ENCODE data around the gene BICRA.
A peak's percentile ranks its signal among the peaks of the same experiment; 100 is the strongest.
"Not testable (repeated sequence)": the region's sequence is repeated elsewhere in the genome, so short reads cannot be mapped to it uniquely, and the experiment has no call there.

The BICRA gene

GRCh38 chr19:47694466-47695273, 85.7 kb downstream of the BICRA start:
- DNase-seq: no peak

- DNase-seq: no peak
Observed at GRCh38 chr19:47695533-47696262, 86.8 kb downstream of the BICRA start.

- DNase-seq: no peak
Observed at GRCh38 chr19:47696635-47697034, 87.7 kb downstream of the BICRA start.

GRCh38 chr19:47697863-47698609, 89.1 kb downstream of the BICRA start:
- DNase-seq: peak; percentile 44

DNA sequence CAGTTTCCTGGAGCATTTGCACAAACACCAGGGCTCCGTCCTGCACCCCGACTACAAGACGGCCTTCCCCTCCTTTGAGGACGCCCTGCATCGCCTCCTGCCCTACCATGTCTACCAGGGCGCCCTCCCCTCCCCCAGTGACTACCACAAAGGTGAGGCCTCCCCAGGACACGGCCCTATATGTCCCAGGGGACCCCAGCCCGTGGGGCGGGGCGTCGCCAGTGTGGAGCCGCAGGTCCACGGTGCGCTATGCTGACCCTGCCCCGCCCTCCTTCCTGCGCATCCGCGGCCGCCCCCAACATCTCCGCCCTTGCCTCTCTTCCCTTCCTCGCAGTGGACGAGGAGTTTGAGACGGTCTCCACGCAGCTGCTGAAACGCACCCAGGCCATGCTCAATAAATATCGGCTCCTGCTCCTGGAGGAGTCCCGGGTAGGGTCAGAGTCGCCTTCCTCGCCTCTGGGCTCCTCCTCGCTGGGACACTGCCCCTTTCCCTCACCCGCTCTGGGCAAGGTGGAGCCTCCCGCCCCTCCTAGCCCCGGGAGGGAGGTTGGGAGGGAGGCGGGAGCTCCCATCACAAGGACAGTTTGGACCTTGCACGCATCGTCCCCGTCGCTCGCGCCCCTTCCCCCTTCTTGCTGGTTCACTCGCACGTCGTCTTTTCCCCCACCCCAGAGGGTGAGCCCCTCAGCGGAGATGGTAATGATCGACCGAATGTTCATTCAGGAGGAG, 89.9 kb downstream of the BICRA start:
- no peak for DNase-seq

GRCh38 chr19:47699360-47699917, 90.5 kb downstream of the BICRA start:
- peak; percentile 62 for DNase-seq

DNA sequence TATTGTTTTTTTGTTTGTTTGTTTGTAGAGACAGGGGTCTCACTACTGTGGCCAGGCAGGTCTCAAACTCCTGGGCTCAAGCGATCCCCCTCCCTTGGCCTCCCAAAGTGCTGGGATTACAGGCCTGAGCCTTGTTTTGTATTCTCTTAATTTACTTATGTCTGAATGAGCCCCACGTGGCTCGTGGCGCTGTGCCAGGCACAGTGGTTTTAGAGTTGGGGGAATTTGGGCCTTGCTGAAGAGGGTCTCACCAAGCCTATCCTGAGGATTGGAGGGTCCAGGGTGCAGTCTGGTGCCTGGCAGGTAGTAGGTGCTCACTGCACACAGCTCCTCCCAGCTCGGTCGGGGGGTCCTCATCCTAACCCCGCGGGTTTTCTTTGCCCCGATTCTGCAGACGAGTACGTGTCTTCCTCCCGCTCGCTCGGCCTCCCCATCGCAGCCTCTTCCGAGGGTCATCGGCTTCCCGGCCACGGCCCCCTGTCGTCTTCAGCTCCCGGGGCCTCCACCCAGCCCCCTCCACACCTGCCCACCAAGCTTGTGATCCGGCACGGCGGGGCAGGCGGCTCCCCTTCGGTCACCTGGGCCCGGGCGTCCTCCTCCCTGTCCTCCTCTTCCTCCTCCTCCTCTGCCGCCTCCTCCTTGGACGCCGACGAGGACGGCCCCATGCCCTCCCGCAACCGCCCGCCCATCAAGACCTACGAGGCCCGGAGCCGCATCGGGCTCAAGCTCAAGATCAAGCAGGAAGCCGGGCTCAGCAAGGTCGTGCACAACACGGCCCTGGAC, 92.2 kb downstream of the BICRA start:
- DNase-seq: no peak

- no peak for DNase-seq
Observed at GRCh38 chr19:47701717-47702552, 93.0 kb downstream of the BICRA start.

DNA sequence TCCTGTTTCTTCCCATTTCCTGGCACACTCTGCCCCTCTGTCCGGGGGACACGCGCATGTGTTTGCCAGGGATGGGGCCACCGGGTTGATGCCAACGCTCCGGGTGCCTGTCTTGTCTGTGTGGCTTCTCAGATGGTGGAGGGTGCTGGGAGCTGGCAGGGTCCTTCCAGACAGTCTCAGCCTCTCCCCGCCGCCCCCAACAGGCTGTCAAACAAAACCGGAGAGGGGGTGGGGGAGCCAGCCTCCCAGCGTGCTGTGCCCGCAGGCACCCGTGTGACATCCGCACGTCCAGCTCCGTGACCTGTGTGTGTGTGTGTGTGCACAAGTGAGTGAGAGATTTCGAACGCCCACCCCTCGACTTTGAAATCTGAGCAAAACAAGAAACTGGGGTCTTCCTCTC, 93.7 kb downstream of the BICRA start:
- no peak for DNase-seq

GRCh38 chr19:47703301-47703700, 94.4 kb downstream of the BICRA start:
- DNase-seq: no peak

GRCh38 chr19:47704024-47704423, 95.1 kb downstream of the BICRA start:
- no peak for DNase-seq

GRCh38 chr19:47704656-47705055, 95.7 kb downstream of the BICRA start:
- no peak for DNase-seq

GRCh38 chr19:47707135-47707925, 98.4 kb downstream of the BICRA start:
- DNase-seq: peak; percentile 78

GRCh38 chr19:47711652-47712242, 102.8 kb downstream of the BICRA start:
- DNase-seq: no peak

DNA sequence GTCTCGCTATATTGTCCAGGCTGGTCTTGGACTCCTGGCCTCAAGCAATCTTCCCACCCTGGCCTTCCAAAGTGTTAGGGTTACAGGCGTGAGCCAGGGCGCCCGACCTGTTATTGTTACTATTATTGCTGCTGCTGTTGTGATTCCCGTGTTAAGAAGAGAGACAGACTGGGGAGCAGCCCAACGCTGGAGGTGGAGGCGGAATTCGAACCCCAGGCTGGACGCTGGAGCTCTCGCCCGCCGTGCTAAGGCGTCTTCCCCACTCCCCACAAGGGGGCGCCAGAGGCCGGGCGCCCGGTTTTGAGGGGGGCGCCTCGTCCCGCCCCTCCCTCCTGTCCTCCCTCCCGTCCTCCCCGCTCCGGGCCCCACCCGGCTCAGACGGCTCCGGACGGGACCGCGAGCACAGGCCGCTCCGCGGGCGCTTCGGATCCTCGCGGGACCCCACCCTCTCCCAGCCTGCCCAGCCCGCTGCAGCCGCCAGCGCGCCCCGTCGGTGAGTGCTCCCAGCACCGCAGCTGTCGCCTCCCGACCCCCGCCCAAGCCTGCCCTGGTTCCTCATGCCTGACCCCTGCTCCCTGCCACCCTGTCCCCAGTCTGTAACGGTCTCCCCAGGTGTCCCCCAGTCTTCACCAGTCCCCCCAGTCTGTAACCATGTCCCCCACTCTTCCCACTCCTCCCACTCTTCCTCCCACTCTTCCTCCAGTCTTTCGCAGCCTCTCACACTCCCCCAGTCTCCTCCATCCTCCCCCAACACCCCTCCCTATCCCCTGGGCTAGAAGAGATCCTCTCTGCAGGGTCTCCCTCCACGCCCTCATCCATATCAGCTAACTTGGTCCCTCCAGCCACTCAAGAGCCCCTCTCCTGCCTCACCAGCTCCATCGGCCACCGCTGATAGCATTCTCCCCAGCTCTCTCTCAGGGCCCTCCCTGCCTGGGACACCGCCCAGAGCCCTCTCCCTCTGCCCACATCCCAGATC, 104.4 kb downstream of the BICRA start, which contains the start of gene EHD2:
Gene EHD2, plus strand, starts transcription at position 377 of the 976 bp plus-strand sequence. CDS start 3,191 bp downstream, outside the sequence.
- peak; percentile 51 for DNase-seq

GRCh38 chr19:47714339-47714738, 105.4 kb downstream of the BICRA start:
- no peak for DNase-seq

DNA sequence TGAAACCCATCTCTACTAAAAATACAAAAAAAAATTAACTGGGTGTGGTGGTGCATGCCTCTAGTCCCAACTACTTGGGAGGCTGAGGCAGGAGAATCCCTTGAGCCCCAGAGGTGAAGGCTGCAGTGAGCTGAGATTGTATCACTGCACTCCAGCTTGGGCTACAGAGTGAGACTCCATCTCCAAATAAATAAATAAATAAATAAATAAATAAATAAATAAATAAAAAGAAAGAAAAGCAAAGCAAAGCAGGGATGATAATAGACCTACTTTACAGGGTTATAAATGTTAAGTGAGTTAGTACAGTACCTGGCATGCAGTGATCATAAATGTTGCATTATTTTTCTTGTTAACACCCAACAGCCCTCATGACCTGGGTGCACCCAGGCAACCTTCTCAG, 105.9 kb downstream of the BICRA start:
- DNase-seq: not testable (repeated sequence)
